Neural cell (in vitro differentiated cells): ENCODE results near the gene PYGO2.

Experiments used
- CTCF ChIP-seq: fragments of 450-650 bp; IDR thresholded peaks from 2 replicates; pipeline ENCODE4 v1.5.1; 2014; ENCODE audit warnings: antibody characterized with exemption, mild to moderate bottlenecking, moderate library complexity; ENCODE audit not compliant: poor library complexity, severe bottlenecking
- EP300 ChIP-seq: fragments of 450-650 bp; conservative IDR thresholded peaks from 2 replicates; pipeline ENCODE4 v1.6.1; 2014; ENCODE audit warnings: antibody characterized with exemption, mild to moderate bottlenecking, moderate library complexity; ENCODE audit not compliant: poor library complexity, severe bottlenecking
- EZH2 ChIP-seq: fragments of 200-600, 300-800 bp; shearing (Covaris generic), sonication (generic); IDR thresholded peaks from 2 replicates; pipeline ENCODE4 v1.6.1; 2014; ENCODE audit warnings: antibody characterized with exemption, low read length, borderline replicate concordance, mild to moderate bottlenecking; ENCODE audit not compliant: insufficient read depth, poor library complexity, severe bottlenecking
- POLR2AphosphoS5 ChIP-seq: IDR thresholded peaks from 2 replicates; pipeline ENCODE4 v1.6.1; 2012
- REST ChIP-seq: IDR thresholded peaks from 2 replicates; pipeline ENCODE4 v1.6.1; 2012; ENCODE audit warnings: borderline replicate concordance
- TAF1 ChIP-seq: IDR thresholded peaks from 2 replicates; pipeline ENCODE4 v1.6.1; 2012; ENCODE audit warnings: low read depth

GRCh38 chr1:154908937-154909336 lies 52.6 kb downstream of the PYGO2 start:
- TF ChIP-seq CTCF (no peak), REST (no peak), EP300 (no peak), TAF1 (no peak), POLR2AphosphoS5 (no peak), EZH2 (no peak)
